BLaER1 treated with 17β-estradiol and CSF1 and Interleukin-3, amounts not matched to agents 10 nM and 100 nM (cell line): Measurements from ENCODE around the gene SVIL.
"Not testable (repeated sequence)": the region's sequence is repeated elsewhere in the genome, so short reads cannot be mapped to it uniquely, and the experiment has no call there.

Experiments
- H3K27ac ChIP-seq, 11 experiments: shearing (Covaris generic); formaldehyde crosslinking; 2 replicates each; pipeline ENCODE4 v1.8.1; 2022
- H3K27me3 ChIP-seq, 11 experiments: shearing (Covaris generic); formaldehyde crosslinking; 2 replicates each; pipeline ENCODE4 v1.8.1; 2022
- H3K36me3 ChIP-seq, 11 experiments: shearing (Covaris generic); formaldehyde crosslinking; 2 replicates each; pipeline ENCODE4 v1.8.1; 2022
- H3K4me1 ChIP-seq, 10 experiments: shearing (Covaris generic); formaldehyde crosslinking; 2 replicates each; pipeline ENCODE4 v1.8.1; 2022
- H3K4me2 ChIP-seq, 11 experiments: shearing (Covaris generic); formaldehyde crosslinking; 2 replicates each; pipeline ENCODE4 v1.8.1; 2022
- H3K4me3 ChIP-seq, 10 experiments: shearing (Covaris generic); formaldehyde crosslinking; 2 replicates each; pipeline ENCODE4 v1.8.1; 2022
- H3K9ac ChIP-seq, 11 experiments: shearing (Covaris generic); formaldehyde crosslinking; 2 replicates each; pipeline ENCODE4 v1.8.1; 2022
- H3K9me3 ChIP-seq, 11 experiments: shearing (Covaris generic); formaldehyde crosslinking; replicated peaks in 1 of 11; 2 replicates each; pipeline ENCODE4 v1.8.1; 2022
- H4K20me1 ChIP-seq, 11 experiments: shearing (Covaris generic); formaldehyde crosslinking; 2 replicates each; pipeline ENCODE4 v1.8.1; 2022
- Cebpa-rat ChIP-seq, 11 experiments: shearing (Covaris generic); IDR thresholded peaks; 2 replicates each; pipeline ENCODE4 v1.8.1; 2022

The SVIL gene

DNA sequence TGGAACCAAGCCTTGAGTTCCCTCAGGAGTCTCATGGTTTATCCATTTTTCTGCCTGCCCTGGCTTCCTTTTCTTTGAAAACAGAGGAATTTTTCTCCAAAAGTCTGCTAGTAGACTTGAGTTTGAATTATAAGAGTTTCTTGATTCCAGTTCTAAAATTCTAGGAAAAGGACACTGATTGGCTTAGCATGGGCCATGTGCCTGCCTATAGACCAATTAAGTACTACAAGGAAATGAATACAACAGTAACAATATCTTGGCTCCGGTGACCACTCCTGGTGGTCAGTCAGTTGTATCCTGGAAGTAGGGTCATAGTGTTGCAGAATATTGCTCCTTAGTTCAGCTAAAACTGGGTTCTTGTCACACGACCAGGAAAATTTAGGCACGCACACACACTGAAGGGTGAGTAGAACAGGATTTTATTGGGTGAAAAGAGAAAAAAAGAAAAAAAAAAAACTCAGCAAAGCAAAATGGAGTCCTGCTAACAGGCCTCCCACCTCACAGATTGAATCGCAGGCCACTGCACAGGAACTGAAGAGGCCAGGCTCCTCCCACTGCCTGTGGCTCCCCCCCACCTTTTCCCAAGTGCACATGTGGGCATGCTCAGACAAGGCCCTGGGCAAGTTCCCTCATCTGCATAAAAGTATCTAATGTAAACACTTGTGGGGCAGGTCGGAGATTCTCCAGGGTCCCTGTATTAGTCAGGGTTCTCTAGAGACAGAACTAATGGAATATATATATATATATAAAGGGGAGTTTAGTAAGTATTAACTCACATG is 190.8 kb downstream of the SVIL start:
- no peak for TF ChIP-seq Cebpa-rat (IDR thresholded peaks at IDR 0.05)

GRCh38 chr10:29440981-29441380 is 193.8 kb downstream of the SVIL start:
- no peak overlapping the region for H3K4me3 ChIP-seq
- peaks cover 42 to 66% (median 51%) of the 10 kb centered on the region in 11 experiments for H3K9me3 ChIP-seq
- peaks cover 0 to under 1% (median 0%) of the 10 kb centered on the region in 10 experiments; a peak in 1 of 20 replicates for H3K4me1 ChIP-seq
- H4K20me1 ChIP-seq = peaks cover 0 to 6% (median 0%) of the 10 kb centered on the region in 11 experiments; a peak in 1 of 22 replicates
- no peak overlapping the region for H3K4me2 ChIP-seq
- no peak overlapping the region for H3K9ac ChIP-seq
- peaks cover 0 to 16% (median 9%) of the 10 kb centered on the region in 11 experiments; a peak in 10 of 22 replicates for H3K36me3 ChIP-seq
- H3K27me3 ChIP-seq = no peaks in the 10 kb centered on the region
- H3K27ac ChIP-seq = no peak overlapping the region
- TF ChIP-seq Cebpa-rat (IDR thresholded peaks at IDR 0.05) = no peak

More for the DNA sequence above, 190.8 kb downstream of the SVIL start:
- Histone ChIP-seq H3K4me3 (no peak overlapping the region), H3K4me1 (peaks cover 0 to 19% (median 10%) of the 10 kb centered on the region in 10 experiments; a peak in 8 of 20 replicates), H3K27me3 (no peaks in the 10 kb centered on the region), H3K9me3 (peaks cover 13 to 37% (median 22%) of the 10 kb centered on the region in 11 experiments), H4K20me1 (peaks cover 0 to 11% (median 0%) of the 10 kb centered on the region in 11 experiments; a peak in 2 of 22 replicates), H3K27ac (no peak overlapping the region), H3K4me2 (no peak overlapping the region), H3K9ac (no peak overlapping the region), H3K36me3 (peaks cover 0 to 6% (median 3%) of the 10 kb centered on the region in 11 experiments; a peak in 8 of 22 replicates)

GRCh38 chr10:29439005-29439404 is 195.8 kb downstream of the SVIL start:
- H3K4me2 ChIP-seq, H3K27me3 ChIP-seq, H4K20me1 ChIP-seq, H3K9ac ChIP-seq, H3K27ac ChIP-seq: not testable (repeated sequence)
- Histone ChIP-seq H3K4me1 (peaks cover 0 to 10% (median 0%) of the 10 kb centered on the region in 10 experiments; a peak in 4 of 20 replicates), H3K9me3 (peaks cover 44 to 63% (median 49%) of the 10 kb centered on the region in 11 experiments), H3K36me3 (peaks cover 0 to 16% (median 9%) of the 10 kb centered on the region in 11 experiments; a peak in 10 of 22 replicates), H3K4me3 (peak overlapping the region in 1 of 10 experiments; percentile 15; a peak in 1 of 20 replicates)

DNA sequence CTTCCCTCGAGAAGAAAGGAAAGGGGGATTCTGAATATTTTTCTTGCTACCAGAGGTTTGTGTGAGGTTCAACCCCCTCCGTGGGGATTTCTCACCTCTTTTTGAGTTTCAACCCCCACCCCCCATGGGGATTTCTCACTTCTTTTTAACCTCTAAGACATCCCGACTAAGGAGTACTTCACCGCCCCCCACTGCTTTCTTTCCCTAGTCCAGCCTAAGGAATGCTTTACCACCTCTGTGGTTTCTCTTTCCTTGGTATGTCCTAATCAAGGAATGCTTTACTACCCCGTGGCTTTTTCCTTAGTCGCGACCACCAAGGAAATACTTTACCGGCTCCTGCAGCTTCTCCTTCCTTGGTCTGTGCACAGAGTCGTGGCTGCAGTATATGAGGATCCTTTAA is 196.5 kb downstream of the SVIL start:
- Histone ChIP-seq H3K4me3 (no peak overlapping the region), H3K9me3 (peaks cover 42 to 56% (median 46%) of the 10 kb centered on the region in 11 experiments)

GRCh38 chr10:29437871-29438270 is 196.9 kb downstream of the SVIL start:
- no peak overlapping the region for H3K4me3 ChIP-seq
- H3K4me1 ChIP-seq = peaks cover 0 to 16% (median 0%) of the 10 kb centered on the region in 10 experiments; a peak in 4 of 20 replicates
- no peak overlapping the region for H3K4me2 ChIP-seq
- no peaks in the 10 kb centered on the region for H4K20me1 ChIP-seq
- no peak overlapping the region for H3K27ac ChIP-seq
- H3K36me3 ChIP-seq = peaks cover 0 to 16% (median 9%) of the 10 kb centered on the region in 11 experiments; a peak in 10 of 22 replicates
- H3K27me3 ChIP-seq = no peaks in the 10 kb centered on the region
- peaks cover 42 to 53% (median 46%) of the 10 kb centered on the region in 11 experiments for H3K9me3 ChIP-seq
- no peak overlapping the region for H3K9ac ChIP-seq
- no peak for TF ChIP-seq Cebpa-rat (IDR thresholded peaks at IDR 0.05)

More for the DNA sequence above, 196.5 kb downstream of the SVIL start:
- H3K27ac ChIP-seq = no peak overlapping the region
- H3K36me3 ChIP-seq = peaks cover 0 to 16% (median 9%) of the 10 kb centered on the region in 11 experiments; a peak in 10 of 22 replicates
- no peaks in the 10 kb centered on the region for H4K20me1 ChIP-seq
- H3K4me1 ChIP-seq = peaks cover 0 to 16% (median 0%) of the 10 kb centered on the region in 10 experiments; a peak in 4 of 20 replicates
- no peak overlapping the region for H3K4me2 ChIP-seq
- no peaks in the 10 kb centered on the region for H3K27me3 ChIP-seq
- TF ChIP-seq Cebpa-rat (IDR thresholded peaks at IDR 0.05) = no peak
- H3K9ac ChIP-seq = no peak overlapping the region

DNA sequence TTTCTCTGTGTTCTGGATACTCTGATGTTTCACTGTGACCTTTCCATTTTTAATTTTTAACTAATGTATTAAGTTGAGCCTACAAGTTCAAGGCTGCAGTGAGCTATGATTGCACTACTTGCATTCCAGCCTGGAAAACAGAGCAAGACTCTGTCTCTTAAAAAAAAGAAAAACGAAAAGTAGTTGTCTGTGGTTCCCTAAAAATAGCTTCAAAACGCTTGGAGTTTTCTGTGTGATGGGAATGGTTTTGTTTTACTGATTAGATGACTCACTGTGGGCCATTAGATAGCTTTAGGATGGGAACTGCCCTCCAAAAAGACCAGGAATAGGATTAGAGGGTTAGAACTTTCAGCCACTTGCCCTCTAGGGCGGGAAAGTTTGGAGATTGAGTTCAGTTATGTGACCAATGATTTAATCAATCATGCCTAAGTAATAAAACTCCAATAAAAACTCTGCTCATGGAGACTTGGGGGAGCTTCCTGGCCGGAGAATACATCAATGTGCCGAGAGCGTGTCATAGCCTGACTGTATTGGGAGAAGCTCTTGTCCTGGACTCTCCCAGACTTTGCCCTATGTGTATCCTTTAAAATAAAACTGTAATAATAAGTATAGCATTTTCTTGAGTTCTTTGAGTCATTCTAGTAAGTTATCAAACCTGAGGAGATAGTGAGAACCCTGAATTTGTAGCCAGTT is 198.8 kb downstream of the SVIL start:
- Histone ChIP-seq H3K4me2 (no peak overlapping the region), H4K20me1 (no peaks in the 10 kb centered on the region), H3K27me3 (no peaks in the 10 kb centered on the region), H3K4me1 (peaks cover 0 to 16% (median 0%) of the 10 kb centered on the region in 10 experiments; a peak in 4 of 20 replicates), H3K4me3 (no peak overlapping the region), H3K9me3 (peaks cover 42 to 53% (median 46%) of the 10 kb centered on the region in 11 experiments), H3K36me3 (peaks cover 0 to 16% (median 9%) of the 10 kb centered on the region in 11 experiments; a peak in 10 of 22 replicates), H3K27ac (no peak overlapping the region), H3K9ac (no peak overlapping the region)
- no peak for TF ChIP-seq Cebpa-rat (IDR thresholded peaks at IDR 0.05)

- Histone ChIP-seq H3K9me3 (peaks cover 33 to 44% (median 35%) of the 10 kb centered on the region in 11 experiments), H3K36me3 (peaks cover 0 to 16% (median 7%) of the 10 kb centered on the region in 11 experiments; a peak in 9 of 22 replicates), H3K4me2 (peak overlapping the region in 2 of 11 experiments; percentile 36 to 56; a peak in 3 of 22 replicates), H3K27me3 (no peaks in the 10 kb centered on the region), H3K4me1 (peaks cover 0 to 16% (median 0%) of the 10 kb centered on the region in 10 experiments; a peak in 4 of 20 replicates), H3K9ac (no peak overlapping the region), H3K27ac (no peak overlapping the region), H3K4me3 (no peak overlapping the region), H4K20me1 (peaks cover 0 to 3% (median 0%) of the 10 kb centered on the region in 11 experiments; a peak in 1 of 22 replicates)
- TF ChIP-seq Cebpa-rat (IDR thresholded peaks at IDR 0.05) = no peak
These were observed 200.7 kb downstream of the SVIL start for GRCh38 chr10:29434111-29434510.

DNA sequence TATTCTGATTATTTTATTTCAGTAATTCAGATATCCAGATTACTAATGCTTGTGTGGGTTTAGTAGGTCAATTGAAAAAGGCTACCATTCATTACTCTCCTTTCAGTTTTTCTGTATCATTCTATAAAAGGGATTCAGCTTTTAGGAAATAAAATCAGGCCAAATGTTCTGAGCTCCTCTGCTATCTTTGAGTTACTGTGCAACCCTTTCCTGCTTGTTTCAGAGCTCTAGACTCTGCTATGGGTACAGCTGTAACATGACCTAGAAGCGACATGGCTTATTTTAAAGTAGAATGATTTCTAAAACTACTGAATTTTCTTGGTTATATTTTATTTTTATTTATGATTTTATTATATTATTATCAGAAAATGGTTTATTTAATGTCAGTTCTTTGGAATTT is 203.1 kb downstream of the SVIL start:
- Histone ChIP-seq H3K4me3 (no peak overlapping the region), H3K9ac (no peak overlapping the region)

More for the DNA sequence above, 203.1 kb downstream of the SVIL start:
- peaks cover 0 to 6% (median 0%) of the 10 kb centered on the region in 11 experiments; a peak in 2 of 22 replicates for H3K36me3 ChIP-seq
- H3K9me3 ChIP-seq = peaks cover 9 to 20% (median 12%) of the 10 kb centered on the region in 11 experiments; a peak in 19 of 22 replicates
- peaks cover 0 to 3% (median 0%) of the 10 kb centered on the region in 11 experiments; a peak in 1 of 22 replicates for H4K20me1 ChIP-seq
- no peak overlapping the region for H3K27ac ChIP-seq
- H3K4me2 ChIP-seq = no peak overlapping the region
- H3K27me3 ChIP-seq = no peaks in the 10 kb centered on the region
- peaks cover 0 to 16% (median 0%) of the 10 kb centered on the region in 10 experiments; a peak in 4 of 20 replicates for H3K4me1 ChIP-seq
- TF ChIP-seq Cebpa-rat (IDR thresholded peaks at IDR 0.05) = no peak
